ENCODE measurements around the gene GAS2L3.
"Not testable (repeated sequence)": the region's sequence is repeated elsewhere in the genome, so short reads cannot be mapped to it uniquely, and the experiment has no call there.

GAS2L3 gene

GRCh38 chr12:100632445-100632892, 59.0 kb downstream of the GAS2L3 start:
- no peak for TF ChIP-seq CTCF (IDR thresholded peaks at IDR 0.05; ENCODE audit: low read depth, low read length)
- H3K4me3 ChIP-seq (ENCODE audit: low read depth, low read length): no peak overlapping the region
- DNase-seq (ENCODE audit: low read depth, low spot score): no peak
- in situ Hi-C loops (cut with HindIII; ENCODE audit: low sequenced_read_pairs): no loop called here

- in situ Hi-C loops (cut with HindIII; ENCODE audit: low sequenced_read_pairs); DNase-seq (ENCODE audit: low read depth, low spot score); H3K4me3 ChIP-seq (ENCODE audit: low read depth, low read length): not testable (repeated sequence)
Observed at GRCh38 chr12:100633082-100633785, 59.8 kb downstream of the GAS2L3 start.

- in situ Hi-C loops (cut with HindIII; ENCODE audit: low sequenced_read_pairs): no loop called here
- no peak overlapping the region for H3K4me3 ChIP-seq (ENCODE audit: low read depth, low read length)
- TF ChIP-seq CTCF (IDR thresholded peaks at IDR 0.05; ENCODE audit: low read depth, low read length): no peak
- no peak for DNase-seq (ENCODE audit: low read depth, low spot score)
Observed at GRCh38 chr12:100643246-100643645, 69.8 kb downstream of the GAS2L3 start.

- in situ Hi-C loops (cut with HindIII; ENCODE audit: low sequenced_read_pairs): no loop called here
- DNase-seq (ENCODE audit: low read depth, low spot score): no peak
- no peak for TF ChIP-seq CTCF (IDR thresholded peaks at IDR 0.05; ENCODE audit: low read depth, low read length)
- no peak overlapping the region for H3K4me3 ChIP-seq (ENCODE audit: low read depth, low read length)
Observed at GRCh38 chr12:100646896-100647295, 73.4 kb downstream of the GAS2L3 start.

- no peak for DNase-seq (ENCODE audit: low read depth, low spot score)
- in situ Hi-C loops (cut with HindIII; ENCODE audit: low sequenced_read_pairs): no loop called here
Observed at GRCh38 chr12:100651108-100651507, 77.6 kb downstream of the GAS2L3 start.

GRCh38 chr12:100651694-100652093, 78.2 kb downstream of the GAS2L3 start:
- in situ Hi-C loops (cut with HindIII; ENCODE audit: low sequenced_read_pairs): no loop called here
- no peak for DNase-seq (ENCODE audit: low read depth, low spot score)
- H3K4me3 ChIP-seq (ENCODE audit: low read depth, low read length): no peak overlapping the region
- TF ChIP-seq CTCF (IDR thresholded peaks at IDR 0.05; ENCODE audit: low read depth, low read length): no peak

More at GRCh38 chr12:100651108-100651507, 77.6 kb downstream of the GAS2L3 start:
- H3K4me3 ChIP-seq (ENCODE audit: low read depth, low read length): no peak overlapping the region
- peak; percentile 7 for TF ChIP-seq CTCF (IDR thresholded peaks at IDR 0.05; ENCODE audit: low read depth, low read length)

GRCh38 chr12:100652488-100652887, 79.0 kb downstream of the GAS2L3 start:
- no peak overlapping the region for H3K4me3 ChIP-seq (ENCODE audit: low read depth, low read length)
- no peak for TF ChIP-seq CTCF (IDR thresholded peaks at IDR 0.05; ENCODE audit: low read depth, low read length)
- in situ Hi-C loops (cut with HindIII; ENCODE audit: low sequenced_read_pairs): no loop called here
- no peak for DNase-seq (ENCODE audit: low read depth, low spot score)

All from astrocyte of the spinal cord (primary cell).